Measurements from ENCODE around the gene LRRC9. TPM values are rescaled to one million over a fixed set of nuclear protein-coding genes. Genes with fewer than 3 reads are reported as not detected.

Gene LRRC9
- total and polyA plus RNA-seq, 11 donors = 0.01 to 0.66 (median 0.48) TPM; not detected in 7

DNA sequence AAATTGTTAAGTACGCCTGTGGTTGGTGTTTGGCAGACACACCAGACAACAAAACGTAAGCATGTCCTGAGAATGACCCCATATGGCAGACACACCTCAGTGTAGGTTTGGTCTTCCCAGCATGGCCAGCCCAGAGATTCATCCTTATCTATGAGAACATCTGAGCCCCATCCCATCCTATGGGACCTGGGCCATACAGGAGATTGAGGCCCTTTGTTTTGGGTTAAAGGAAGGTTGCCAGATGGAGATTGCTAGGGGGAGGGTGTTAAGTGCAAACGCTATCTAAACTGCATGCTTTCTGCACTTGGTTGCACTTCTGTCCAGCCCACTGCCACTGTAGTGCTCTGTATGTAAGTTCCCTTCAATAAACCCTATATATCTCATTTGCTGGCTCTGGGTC is 167.7 kb downstream of the LRRC9 start:
- Histone ChIP-seq H3K27me3 (no peaks in the 10 kb centered on the region), H3K4me3 (no peak overlapping the region), H3K9me3 (no peaks in the 10 kb centered on the region), H3K36me3 (no peaks in the 10 kb centered on the region), H3K4me1 (peaks cover 0 to 15% (median 0%) of the 10 kb centered on the region in 12 donors), H3K27ac (no peak overlapping the region)
- DNase-seq (no peak), ATAC-seq (no peak)
- TF ChIP-seq POLR2A (IDR thresholded peaks at IDR 0.05) = no peak
- TF ChIP-seq, protein P1, sequence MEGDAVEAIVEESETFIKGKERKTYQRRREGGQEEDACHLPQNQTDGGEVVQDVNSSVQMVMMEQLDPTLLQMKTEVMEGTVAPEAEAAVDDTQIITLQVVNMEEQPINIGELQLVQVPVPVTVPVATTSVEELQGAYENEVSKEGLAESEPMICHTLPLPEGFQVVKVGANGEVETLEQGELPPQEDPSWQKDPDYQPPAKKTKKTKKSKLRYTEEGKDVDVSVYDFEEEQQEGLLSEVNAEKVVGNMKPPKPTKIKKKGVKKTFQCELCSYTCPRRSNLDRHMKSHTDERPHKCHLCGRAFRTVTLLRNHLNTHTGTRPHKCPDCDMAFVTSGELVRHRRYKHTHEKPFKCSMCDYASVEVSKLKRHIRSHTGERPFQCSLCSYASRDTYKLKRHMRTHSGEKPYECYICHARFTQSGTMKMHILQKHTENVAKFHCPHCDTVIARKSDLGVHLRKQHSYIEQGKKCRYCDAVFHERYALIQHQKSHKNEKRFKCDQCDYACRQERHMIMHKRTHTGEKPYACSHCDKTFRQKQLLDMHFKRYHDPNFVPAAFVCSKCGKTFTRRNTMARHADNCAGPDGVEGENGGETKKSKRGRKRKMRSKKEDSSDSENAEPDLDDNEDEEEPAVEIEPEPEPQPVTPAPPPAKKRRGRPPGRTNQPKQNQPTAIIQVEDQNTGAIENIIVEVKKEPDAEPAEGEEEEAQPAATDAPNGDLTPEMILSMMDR (IDR thresholded peaks at IDR 0.05) = no peak
- intact Hi-C loops (cut with DNase I) = loop anchor here in 1 of 10 donors (10.0 kb wide), 1 partner anchor 157 kb away; the partner anchor contains the start of gene PPM1A
- 57 to 65% (median 59%) methylated on average over 3 of the region's 3 CpGs for WGBS, 4 donors

DNA sequence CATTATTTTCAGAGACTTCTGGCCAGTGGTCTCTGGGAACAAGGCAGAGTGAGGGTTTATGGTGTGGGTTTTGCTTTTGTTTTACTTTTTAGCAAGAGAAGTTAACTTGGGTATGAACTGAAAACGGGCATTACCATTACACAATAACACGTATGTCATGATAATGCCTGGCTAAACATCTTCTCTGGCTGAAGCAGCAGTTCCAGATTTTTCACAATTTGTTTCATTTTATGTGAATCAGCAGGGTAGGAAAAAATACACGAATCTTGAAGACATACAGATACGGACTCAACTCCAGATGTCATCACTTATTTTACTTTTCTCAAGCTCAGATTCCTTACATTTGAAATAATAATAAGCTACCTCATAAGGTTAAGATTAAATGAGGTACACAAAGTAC is 169.3 kb downstream of the LRRC9 start:
- TF ChIP-seq, protein P1 (IDR thresholded peaks at IDR 0.05) = no peak
- TF ChIP-seq POLR2A (IDR thresholded peaks at IDR 0.05) = no peak
- no peak overlapping the region for H3K4me3 ChIP-seq
- DNase-seq (no peak), ATAC-seq (no peak)
- WGBS, 4 donors = 59 to 75% (median 67%) methylated on average over 4 of the region's 4 CpGs
- no peaks in the 10 kb centered on the region for H3K36me3 ChIP-seq
- intact Hi-C loops (cut with DNase I) = loop anchor here in 1 of 10 donors (10.0 kb wide), 1 partner anchor 156 kb away; the partner anchor contains the start of gene PPM1A
- no peak overlapping the region for H3K27ac ChIP-seq
- H3K4me1 ChIP-seq = peaks cover 0 to 29% (median 9%) of the 10 kb centered on the region in 12 donors
- H3K9me3 ChIP-seq = no peaks in the 10 kb centered on the region
- H3K27me3 ChIP-seq = no peaks in the 10 kb centered on the region

DNA sequence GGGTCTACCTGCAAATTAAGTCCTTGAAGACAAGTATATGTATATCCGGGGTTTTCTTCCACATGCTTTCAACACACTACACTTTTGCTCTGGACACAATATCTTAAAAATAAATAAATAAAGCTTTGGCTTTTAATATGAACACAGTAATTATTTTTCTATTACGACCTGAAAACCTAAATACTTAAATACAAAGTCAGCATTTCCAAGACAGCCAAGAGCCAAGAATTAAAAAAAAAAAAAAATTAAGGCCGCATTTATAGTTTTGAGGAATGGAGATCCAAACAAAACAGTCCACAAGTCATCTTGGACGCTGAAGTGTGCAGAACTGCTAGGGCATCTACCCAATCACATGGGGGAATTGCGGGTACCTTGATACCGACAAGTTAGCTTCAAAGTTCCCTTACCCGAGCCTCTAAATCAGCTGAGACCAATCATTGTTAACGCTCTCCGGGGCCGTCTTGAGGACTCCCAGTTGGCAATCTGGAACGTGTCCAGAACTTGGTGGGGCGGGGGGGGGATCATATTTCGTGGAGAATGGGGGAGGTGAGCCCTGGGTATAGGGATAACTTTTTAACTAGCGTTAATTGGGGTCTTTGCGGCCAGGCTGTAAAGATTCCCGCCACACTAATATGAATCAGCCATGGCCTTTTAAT is 171.0 kb downstream of the LRRC9 start:
- no peak for TF ChIP-seq POLR2A (IDR thresholded peaks at IDR 0.05)
- TF ChIP-seq, protein P1 (IDR thresholded peaks at IDR 0.05) = no peak
- H3K27ac ChIP-seq = peak overlapping the region; percentile 91 to 99 (median 98)
- intact Hi-C loops (cut with DNase I) = loop anchor here in 6 of 10 donors (1.0 to 10.0 kb wide), 7 partner anchors 74 to 606 kb away; partner anchors contain the start of genes DHRS7 (in 4 of the 6), PPM1A (in 2 of the 6), JKAMP (in 1 of the 6) and L3HYPDH (in 1 of the 6)
- H3K27me3 ChIP-seq = no peaks in the 10 kb centered on the region
- H3K4me1 ChIP-seq = peaks cover 0 to 46% (median 26%) of the 10 kb centered on the region in 12 donors
- WGBS, 4 donors = 10 to 11% (median 11%) methylated on average over 16 of the region's 16 CpGs
- H3K9me3 ChIP-seq = no peaks in the 10 kb centered on the region
- H3K36me3 ChIP-seq = no peaks in the 10 kb centered on the region
- ATAC-seq (peak; percentile 14 to 45 (median 30)), DNase-seq (peak; percentile 42 to 66 (median 50))
- H3K4me3 ChIP-seq = peak overlapping the region; percentile 50 to 90 (median 74)

Measured in heart left ventricle (tissue), 16 donors.